Upper lobe of left lung (tissue), 6 donors: ENCODE measurements around the gene PLCG2. TPM values are rescaled to one million over a fixed set of nuclear protein-coding genes. Genes with fewer than 3 reads are reported as not detected.
A peak's percentile ranks its signal among the peaks of the same experiment; 100 is the strongest.

ENCODE experiments used
- ATAC-seq, 2 donors: fragments of 200-7000 bp; cut with Tn5 transposase; one replicate each; pipeline ENCODE4 v1.9.1; 2022; ENCODE audit warnings: mild to moderate bottlenecking in 2 of 2, moderate library complexity in 2 of 2; ENCODE audit not compliant: low FRiP score in 2 of 2
- DNase-seq, 2 donors: peaks; one replicate each; pipeline ENCODE4 v3.0.0-alpha.2; 2019 to 2020
- H3K27ac ChIP-seq, 4 donors: fragments of 200-600 bp; sonication (generic); one replicate each; pipeline ENCODE4 v1.5.1; 2016 to 2019
- H3K27me3 ChIP-seq, 4 donors: fragments of 200-600 bp; sonication (generic); one replicate each; pipeline ENCODE4 v1.5.1; 2017 to 2019
- H3K36me3 ChIP-seq, 4 donors: fragments of 200-600 bp; sonication (generic); one replicate each; pipeline ENCODE4 v1.5.1; 2016 to 2019
- H3K4me1 ChIP-seq, 4 donors: fragments of 200-600 bp; sonication (generic); one replicate each; pipeline ENCODE4 v1.5.1; 2018 to 2019
- H3K4me3 ChIP-seq, 4 donors: fragments of 200-600 bp; sonication (generic); one replicate each; pipeline ENCODE4 v1.5.1; 2017 to 2019; ENCODE audit warnings: mild to moderate bottlenecking in 2 of 4, moderate library complexity in 1 of 4
- H3K9me3 ChIP-seq, 4 donors: fragments of 200-600 bp; sonication (generic); one replicate each; pipeline ENCODE4 v1.5.1; 2018 to 2019
- EP300 ChIP-seq, 4 donors: sonication (generic); formaldehyde crosslinking; IDR thresholded peaks; one replicate each; pipeline ENCODE4 v1.5.1; 2017; ENCODE audit warnings: antibody characterized with exemption in 4 of 4, control low read depth in 2 of 4
- POLR2A ChIP-seq, 4 donors: fragments of 450-650 bp; IDR thresholded peaks; one replicate each; pipeline ENCODE4 v1.5.1; 2016 to 2017; ENCODE audit warnings: antibody characterized with exemption in 4 of 4, mild to moderate bottlenecking in 2 of 4
- POLR2AphosphoS5 ChIP-seq, 2 donors: sonication (generic); formaldehyde crosslinking; IDR thresholded peaks; one replicate each; pipeline ENCODE4 v1.5.1; 2017; ENCODE audit warnings: antibody characterized with exemption in 2 of 2
- WGBS, 2 donors: methylation state at CpG; one replicate each; pipeline ENCODE4 v1.1.5; 2017 to 2018; 5-methylcytosine and 5-hydroxymethylcytosine counted together
- total RNA-seq, 6 donors: library from RNA; depleted of rRNA in 4 of 6; stranded (reverse); fragments of >200 nt in 4 of 6; gene quantifications; one replicate each; pipeline versions ENCODE4 v1.1.0 to v1.2.1, GENCODE V29; 2016 to 2021
- TF ChIP-seq, protein P1 (sequence below), 6 experiments: fragments of 450-650 bp in 4 of 6; fragments of 200-600 bp in 2 of 6; sonication (generic) in 2 of 6; IDR thresholded peaks; one replicate each; pipeline ENCODE4 v1.5.1; 2016 to 2019; ENCODE audit warnings: antibody characterized with exemption in 6 of 6
- donor health status: DM: no; HTN: no; CAD: no; lungs with moderate emphysema.
- donor health status: DM: no; HTN: yes; CAD: no; lungs with severe emphysema.

PLCG2 gene
- total RNA-seq, 6 donors from 2014 or later: 13.8 to 85.9 (median 35.1) TPM

DNA sequence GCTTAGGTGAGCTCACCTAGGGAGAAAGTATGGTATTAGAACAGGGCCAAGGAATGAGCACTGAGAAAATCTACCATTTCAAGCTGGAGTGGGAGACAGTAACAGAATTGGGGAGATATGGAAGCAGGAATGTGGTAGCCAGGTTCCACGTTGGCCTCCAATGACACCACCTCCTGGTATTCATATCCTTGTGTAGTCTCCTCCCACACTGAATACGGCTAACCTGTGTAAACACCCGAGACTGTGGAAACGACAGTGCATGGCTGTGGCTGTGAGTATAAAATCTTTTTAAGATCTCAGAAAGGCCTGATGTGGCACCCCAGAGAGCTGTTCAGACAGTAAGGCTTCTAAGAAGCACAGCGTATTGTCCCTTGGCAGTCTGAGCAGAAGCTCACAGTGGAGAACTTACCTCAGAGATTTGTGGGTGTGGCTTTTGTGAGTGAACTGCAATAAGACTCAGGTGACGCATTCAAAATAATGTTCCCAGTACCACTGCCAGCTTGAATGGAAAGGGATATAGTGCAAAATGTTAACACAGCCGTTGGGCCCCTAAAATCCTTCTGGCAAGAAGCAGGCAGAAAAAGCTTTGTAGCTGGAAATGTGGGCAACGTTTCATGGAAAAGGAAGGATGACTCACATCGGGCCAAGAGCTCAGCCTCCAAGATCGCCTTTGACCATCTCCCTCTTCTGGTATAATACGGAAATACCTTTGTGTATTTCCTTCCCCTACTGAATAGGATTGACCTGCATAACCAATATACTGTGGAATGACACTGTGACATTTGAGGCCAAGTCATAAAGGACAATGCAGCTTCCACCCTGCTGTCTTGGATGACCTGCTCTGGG, 217.8 kb downstream of the PLCG2 start:
- ATAC-seq: no peak
- no peak overlapping the region for H3K4me3 ChIP-seq
- TF ChIP-seq POLR2A (IDR thresholded peaks at IDR 0.05): no peak
- no peak for TF ChIP-seq EP300 (IDR thresholded peaks at IDR 0.05)
- TF ChIP-seq, protein P1, sequence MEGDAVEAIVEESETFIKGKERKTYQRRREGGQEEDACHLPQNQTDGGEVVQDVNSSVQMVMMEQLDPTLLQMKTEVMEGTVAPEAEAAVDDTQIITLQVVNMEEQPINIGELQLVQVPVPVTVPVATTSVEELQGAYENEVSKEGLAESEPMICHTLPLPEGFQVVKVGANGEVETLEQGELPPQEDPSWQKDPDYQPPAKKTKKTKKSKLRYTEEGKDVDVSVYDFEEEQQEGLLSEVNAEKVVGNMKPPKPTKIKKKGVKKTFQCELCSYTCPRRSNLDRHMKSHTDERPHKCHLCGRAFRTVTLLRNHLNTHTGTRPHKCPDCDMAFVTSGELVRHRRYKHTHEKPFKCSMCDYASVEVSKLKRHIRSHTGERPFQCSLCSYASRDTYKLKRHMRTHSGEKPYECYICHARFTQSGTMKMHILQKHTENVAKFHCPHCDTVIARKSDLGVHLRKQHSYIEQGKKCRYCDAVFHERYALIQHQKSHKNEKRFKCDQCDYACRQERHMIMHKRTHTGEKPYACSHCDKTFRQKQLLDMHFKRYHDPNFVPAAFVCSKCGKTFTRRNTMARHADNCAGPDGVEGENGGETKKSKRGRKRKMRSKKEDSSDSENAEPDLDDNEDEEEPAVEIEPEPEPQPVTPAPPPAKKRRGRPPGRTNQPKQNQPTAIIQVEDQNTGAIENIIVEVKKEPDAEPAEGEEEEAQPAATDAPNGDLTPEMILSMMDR (IDR thresholded peaks at IDR 0.05): peak in 3 of 6 experiments; percentile 13 to 23 (median 16)
- no peak for TF ChIP-seq POLR2AphosphoS5 (IDR thresholded peaks at IDR 0.05)
- H3K4me1 ChIP-seq: peaks cover 10 to 22% (median 14%) of the 10 kb centered on the region in 4 donors
- no peaks in the 10 kb centered on the region for H3K27me3 ChIP-seq
- H3K36me3 ChIP-seq: peaks cover 0 to 12% (median 0%) of the 10 kb centered on the region in 4 donors
- no peak for DNase-seq
- peak overlapping the region; percentile 24 to 67 (median 38) for H3K27ac ChIP-seq
- H3K9me3 ChIP-seq: no peaks in the 10 kb centered on the region
- WGBS, 2 donors: 65 to 67% methylated on average over 11 of the region's 11 CpGs

DNA sequence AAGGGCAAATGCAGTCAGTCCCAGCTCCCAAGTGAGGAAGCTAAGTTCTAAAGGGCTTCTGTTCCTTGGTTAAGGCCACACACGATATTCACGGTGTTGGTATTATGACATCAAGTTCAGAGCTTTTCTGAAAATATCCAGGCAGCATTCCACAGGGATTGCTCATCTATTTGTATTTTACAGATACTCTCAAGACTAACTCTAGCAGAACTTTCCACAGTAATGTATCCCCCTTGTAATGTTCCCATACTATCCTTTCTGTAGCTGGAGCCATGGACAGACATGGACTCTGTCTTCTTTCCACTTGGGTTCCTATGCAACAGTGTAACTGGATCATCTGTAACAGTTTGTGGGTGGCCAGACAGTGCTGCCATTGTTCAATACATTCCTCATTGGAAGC, 218.6 kb downstream of the PLCG2 start:
- ATAC-seq (peak in 1 of 2 donors; percentile 44), DNase-seq (no peak)
- H3K4me3 ChIP-seq: no peak overlapping the region
- H3K9me3 ChIP-seq: no peaks in the 10 kb centered on the region
- H3K27me3 ChIP-seq: no peaks in the 10 kb centered on the region
- WGBS, 2 donors: 53 to 60% methylated on average over 2 of the region's 2 CpGs
- peak overlapping the region in 3 of 4 donors; percentile 6 to 28 (median 8) for H3K27ac ChIP-seq
- H3K4me1 ChIP-seq: peaks cover 10 to 22% (median 14%) of the 10 kb centered on the region in 4 donors
- H3K36me3 ChIP-seq: peaks cover 0 to 12% (median 0%) of the 10 kb centered on the region in 4 donors
- TF ChIP-seq POLR2A (IDR thresholded peaks at IDR 0.05): no peak
- TF ChIP-seq, protein P1 (IDR thresholded peaks at IDR 0.05): no peak
- TF ChIP-seq POLR2AphosphoS5 (IDR thresholded peaks at IDR 0.05): no peak
- TF ChIP-seq EP300 (IDR thresholded peaks at IDR 0.05): no peak

DNA sequence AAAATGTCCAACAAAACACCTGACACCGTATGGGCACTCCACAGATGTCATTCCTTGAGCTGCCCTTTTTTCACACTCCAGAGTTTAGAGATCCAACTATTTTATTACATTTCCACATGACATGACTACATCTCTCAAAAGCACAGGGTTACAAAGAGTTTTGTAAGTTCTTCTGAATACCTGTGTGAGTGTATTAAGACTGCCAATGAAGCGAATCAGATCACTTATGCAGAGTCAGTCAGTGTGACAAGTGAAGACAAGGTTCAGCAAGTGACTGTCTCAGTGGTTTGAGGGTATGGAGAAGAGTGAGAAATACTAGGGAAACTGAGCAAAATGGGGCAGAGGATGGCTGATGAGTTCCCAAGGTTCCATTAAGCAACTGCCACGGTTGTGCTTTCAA, 223.7 kb downstream of the PLCG2 start:
- ATAC-seq (no peak), DNase-seq (no peak)
- no peak overlapping the region for H3K4me3 ChIP-seq
- H3K4me1 ChIP-seq: peaks cover 0 to 4% (median 2%) of the 10 kb centered on the region in 4 donors
- TF ChIP-seq POLR2A (IDR thresholded peaks at IDR 0.05): no peak
- no peak for TF ChIP-seq EP300 (IDR thresholded peaks at IDR 0.05)
- no peak for TF ChIP-seq POLR2AphosphoS5 (IDR thresholded peaks at IDR 0.05)
- TF ChIP-seq, protein P1 (IDR thresholded peaks at IDR 0.05): no peak
- no peak overlapping the region for H3K27ac ChIP-seq
- no peaks in the 10 kb centered on the region for H3K27me3 ChIP-seq
- 91% methylated on average over 3 of the region's 3 CpGs for WGBS, 2 donors
- H3K9me3 ChIP-seq: no peaks in the 10 kb centered on the region
- peaks cover 0 to 12% (median 0%) of the 10 kb centered on the region in 4 donors for H3K36me3 ChIP-seq

DNA sequence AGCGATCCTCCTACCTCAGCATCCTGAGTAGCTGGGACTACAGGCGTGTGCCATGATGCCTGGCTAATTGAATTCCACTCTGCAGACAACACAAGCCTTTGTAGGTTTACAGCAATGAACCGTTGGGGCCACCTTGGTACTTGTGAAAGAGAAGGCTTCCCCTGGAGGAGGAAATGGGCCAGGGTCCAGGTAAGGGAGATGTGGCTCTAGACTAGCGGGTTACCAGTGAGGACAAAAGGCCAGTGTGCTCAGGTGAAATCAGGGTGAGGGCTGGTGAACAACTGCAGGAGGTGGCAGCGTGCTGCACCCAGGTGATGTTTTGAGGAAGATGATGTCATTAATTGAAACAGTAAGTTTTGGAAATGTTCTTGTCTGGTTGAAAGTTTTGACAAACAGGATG, 225.5 kb downstream of the PLCG2 start:
- peaks cover 0 to 8% (median 7%) of the 10 kb centered on the region in 4 donors for H3K9me3 ChIP-seq
- no peaks in the 10 kb centered on the region for H3K4me1 ChIP-seq
- H3K27ac ChIP-seq: no peak overlapping the region
- no peak for DNase-seq
- H3K36me3 ChIP-seq: peaks cover 0 to 9% (median 0%) of the 10 kb centered on the region in 4 donors
- no peak for ATAC-seq
- no peak overlapping the region for H3K4me3 ChIP-seq
- no peak for TF ChIP-seq POLR2AphosphoS5 (IDR thresholded peaks at IDR 0.05)
- TF ChIP-seq POLR2A (IDR thresholded peaks at IDR 0.05): no peak
- TF ChIP-seq EP300 (IDR thresholded peaks at IDR 0.05): no peak
- TF ChIP-seq, protein P1 (IDR thresholded peaks at IDR 0.05): no peak
- no peaks in the 10 kb centered on the region for H3K27me3 ChIP-seq
- 88 to 93% methylated on average over 5 of the region's 5 CpGs for WGBS, 2 donors
